ENCODE data around the gene FOXP1.

GRCh38 chr3:71318458-71318827 is 265.1 kb downstream of the FOXP1 start:
- no peak for TF ChIP-seq CTCF (IDR thresholded peaks at IDR 0.05; ENCODE audit: insufficient read depth, low read depth, low read length)
- TF ChIP-seq EZH2 (IDR thresholded peaks at IDR 0.05; ENCODE audit: insufficient read depth, low read length), result no peak

Measured in astrocyte (in vitro differentiated cells and primary cell).